KOPT-K1 (cell line): ENCODE data around the gene LRRN2.

Source experiments
- H3K27ac ChIP-seq: fragments of 200-600 bp; sonication (generic); 2 replicates; pipeline ENCODE4 v1.5.1; 2016; ENCODE audit warnings: antibody characterized with exemption, mild to moderate bottlenecking, low read depth, low read length; ENCODE audit not compliant: poor library complexity, severe bottlenecking
- H3K36me3 ChIP-seq: fragments of 200-600 bp; sonication (generic); 2 replicates; pipeline ENCODE4 v1.5.1; 2017; ENCODE audit warnings: antibody characterized with exemption, mild to moderate bottlenecking, low read length, moderate library complexity; ENCODE audit not compliant: insufficient read depth
- H3K9me3 ChIP-seq: fragments of 200-600 bp; sonication (generic); 2 replicates; pipeline ENCODE4 v1.5.1; 2017; ENCODE audit warnings: antibody characterized with exemption, low read length, mild to moderate bottlenecking; ENCODE audit not compliant: insufficient read depth, poor library complexity, severe bottlenecking

LRRN2 gene

GRCh38 chr1:204600968-204601367 is 84.6 kb downstream of the LRRN2 start:
- Histone ChIP-seq H3K36me3 (no peaks in the 10 kb centered on the region), H3K27ac (no peak overlapping the region), H3K9me3 (no peaks in the 10 kb centered on the region)

DNA sequence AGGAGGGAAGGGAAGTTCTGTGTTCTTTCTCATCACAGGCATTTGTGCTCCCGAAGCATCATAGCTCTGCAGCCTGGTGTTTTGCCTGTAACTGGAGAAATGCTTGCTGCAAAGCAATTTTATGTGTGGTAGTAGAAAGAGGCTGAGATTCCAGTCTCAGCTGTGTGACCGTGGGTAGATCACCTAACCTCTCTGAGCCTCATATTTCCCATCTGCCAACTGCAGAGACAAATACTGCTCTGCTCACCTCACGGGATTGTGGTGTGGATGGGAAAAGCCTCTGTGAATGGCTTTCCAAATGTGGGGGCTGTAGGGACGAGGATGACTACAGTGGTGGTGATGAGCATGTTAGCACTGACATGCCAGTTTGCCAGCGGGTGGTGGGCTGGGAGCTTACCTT is 85.3 kb downstream of the LRRN2 start:
- Histone ChIP-seq H3K27ac (no peak overlapping the region), H3K9me3 (no peaks in the 10 kb centered on the region)

DNA sequence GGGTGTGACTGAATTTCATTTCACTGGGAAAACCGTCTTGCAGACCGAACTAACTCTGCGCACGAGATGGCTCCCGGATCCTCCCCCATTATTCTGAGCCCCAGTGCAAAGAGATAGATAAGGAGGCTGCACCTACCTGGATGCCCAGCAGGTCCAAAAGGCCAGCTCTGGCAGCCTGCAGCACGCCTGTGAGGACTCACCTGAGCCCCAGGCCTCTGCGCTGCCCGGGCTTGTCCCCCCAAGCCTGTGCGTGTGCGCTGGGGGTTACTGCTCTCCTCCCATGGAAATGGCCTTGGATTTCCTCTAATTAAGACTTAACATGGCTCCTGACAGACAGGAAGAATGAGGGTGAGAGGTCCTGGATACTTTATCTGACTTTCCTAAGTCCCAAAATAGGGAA is 85.9 kb downstream of the LRRN2 start:
- Histone ChIP-seq H3K36me3 (no peaks in the 10 kb centered on the region), H3K27ac (no peak overlapping the region), H3K9me3 (no peaks in the 10 kb centered on the region)

More for the DNA sequence above, 85.3 kb downstream of the LRRN2 start:
- no peaks in the 10 kb centered on the region for H3K36me3 ChIP-seq

GRCh38 chr1:204599098-204599497 is 86.4 kb downstream of the LRRN2 start:
- Histone ChIP-seq H3K36me3 (no peaks in the 10 kb centered on the region), H3K9me3 (no peaks in the 10 kb centered on the region), H3K27ac (no peak overlapping the region)

DNA sequence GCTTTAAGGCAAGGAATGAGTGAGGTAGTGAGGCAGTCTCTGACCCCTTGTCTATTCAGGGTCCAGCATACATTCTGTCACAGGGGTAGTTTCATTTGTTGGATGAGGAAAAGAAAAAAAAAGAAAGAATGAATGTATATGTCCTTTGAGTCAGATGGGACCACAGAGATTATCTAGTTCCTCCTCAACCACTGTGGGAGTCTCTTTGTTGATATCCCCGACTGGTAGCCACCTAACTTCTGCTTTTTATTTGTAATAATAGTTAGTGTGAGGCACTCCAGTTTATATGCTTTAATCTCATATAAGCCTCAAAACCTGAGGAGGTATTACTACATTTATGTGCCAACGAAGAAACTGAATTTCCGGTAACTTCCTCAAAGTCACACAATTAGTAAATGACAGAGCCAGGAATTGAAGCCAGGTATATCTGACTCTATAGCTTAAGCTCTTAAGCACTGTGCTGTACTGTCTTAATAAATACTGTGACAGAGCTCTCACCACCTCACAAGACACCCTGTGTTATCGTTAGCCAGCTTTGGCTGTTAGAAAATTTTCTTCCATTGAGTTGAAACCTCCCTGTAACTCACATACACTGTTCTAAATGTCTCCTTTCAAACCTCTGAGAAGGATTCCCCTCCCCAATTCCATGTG is 87.1 kb downstream of the LRRN2 start:
- H3K9me3 ChIP-seq, result no peaks in the 10 kb centered on the region
- H3K27ac ChIP-seq, result no peak overlapping the region
- H3K36me3 ChIP-seq, result no peaks in the 10 kb centered on the region

DNA sequence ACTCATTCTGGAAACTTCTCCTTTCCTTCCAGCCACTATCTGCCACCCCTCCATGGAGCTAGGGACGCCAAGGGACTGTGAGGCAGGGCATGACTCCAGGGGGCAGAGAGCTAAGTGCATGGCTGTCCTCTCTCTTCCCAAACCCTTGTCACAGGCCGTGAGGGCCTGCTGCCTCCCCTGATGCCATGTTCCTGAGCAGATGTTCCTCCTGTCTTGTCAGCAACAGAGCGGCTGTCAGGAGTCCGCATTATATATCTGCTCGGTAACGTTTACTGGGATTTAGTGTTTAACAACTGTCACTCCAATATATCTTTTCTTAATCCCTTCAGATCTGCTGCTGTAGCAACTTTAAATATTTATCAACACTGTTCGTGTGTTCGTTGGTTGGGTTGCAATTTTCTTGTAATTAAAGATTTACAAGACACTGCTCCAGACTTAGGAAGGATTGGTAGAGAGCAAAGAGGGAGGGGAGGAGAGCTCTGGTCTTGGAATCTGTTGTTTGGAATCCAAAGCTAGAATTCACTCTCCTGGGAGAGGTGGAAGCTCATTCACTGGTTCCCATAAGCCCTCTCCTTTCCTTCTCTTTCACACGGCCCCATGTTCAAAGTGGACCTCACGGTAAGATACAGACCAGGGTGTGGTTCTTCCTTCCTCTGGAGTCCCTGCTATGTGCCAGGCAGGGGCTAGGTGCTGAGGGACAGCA is 93.1 kb downstream of the LRRN2 start:
- no peaks in the 10 kb centered on the region for H3K9me3 ChIP-seq
- H3K36me3 ChIP-seq, result no peaks in the 10 kb centered on the region
- no peak overlapping the region for H3K27ac ChIP-seq

DNA sequence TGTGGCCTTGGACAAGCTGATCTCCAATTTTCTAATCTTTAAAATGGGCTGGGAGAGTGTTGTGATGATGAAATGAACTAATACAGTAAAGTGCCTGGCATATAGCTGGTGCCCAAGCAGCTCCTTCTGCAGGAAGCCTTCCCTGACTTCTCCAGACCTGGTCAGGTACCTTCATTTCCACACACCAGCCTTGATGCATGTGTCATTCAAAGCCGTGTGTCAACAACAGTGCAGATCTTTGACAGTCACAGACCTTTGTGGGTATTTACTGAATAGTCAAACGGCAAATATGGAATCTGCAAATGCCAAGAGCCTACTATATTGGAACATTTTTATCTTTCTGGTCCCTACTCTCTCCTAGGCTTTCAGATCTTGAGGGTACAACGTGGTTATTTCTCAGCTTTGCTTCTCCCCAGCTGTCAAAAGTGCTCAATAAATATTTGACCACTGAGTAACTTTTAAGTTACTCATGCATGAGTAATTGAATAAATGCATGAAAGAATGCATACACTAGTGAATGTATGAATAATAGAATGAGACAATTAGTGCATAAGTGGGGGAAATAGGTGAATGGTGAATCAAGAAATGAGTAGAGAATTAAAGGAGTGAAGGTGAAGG is 94.0 kb downstream of the LRRN2 start:
- Histone ChIP-seq H3K9me3 (no peaks in the 10 kb centered on the region), H3K27ac (no peak overlapping the region), H3K36me3 (no peaks in the 10 kb centered on the region)

DNA sequence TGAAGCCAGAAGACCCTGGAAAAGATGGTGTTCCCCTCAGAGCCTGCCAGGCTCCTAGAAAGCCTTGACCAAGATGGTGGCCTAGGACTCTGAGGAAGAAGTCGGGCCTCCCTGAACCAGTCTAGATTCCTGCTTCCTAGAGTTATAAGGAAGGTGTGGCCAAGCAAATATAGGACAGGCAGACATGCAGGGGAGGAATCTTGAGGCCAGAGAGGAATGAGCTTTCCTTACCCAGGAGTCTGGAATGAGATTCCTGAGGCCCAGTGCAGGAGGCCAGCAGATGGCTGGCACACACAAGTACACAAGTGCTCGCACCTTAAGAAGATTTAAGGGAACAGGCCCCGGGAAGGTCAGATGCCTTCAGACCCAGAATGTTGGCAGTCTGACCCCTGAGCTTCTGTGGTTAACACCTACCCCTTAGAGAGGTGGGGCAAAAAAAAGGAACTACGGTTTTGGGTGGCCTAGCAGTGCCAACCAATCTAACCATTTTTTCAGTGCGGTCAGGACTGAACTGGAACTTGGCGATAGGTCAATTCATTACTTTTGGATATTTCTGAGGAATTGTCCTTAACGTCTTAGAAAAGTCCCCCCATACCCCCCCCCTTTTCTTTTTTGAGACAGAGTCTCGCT is 96.0 kb downstream of the LRRN2 start:
- Histone ChIP-seq H3K27ac (no peak overlapping the region), H3K9me3 (no peaks in the 10 kb centered on the region), H3K36me3 (no peaks in the 10 kb centered on the region)

DNA sequence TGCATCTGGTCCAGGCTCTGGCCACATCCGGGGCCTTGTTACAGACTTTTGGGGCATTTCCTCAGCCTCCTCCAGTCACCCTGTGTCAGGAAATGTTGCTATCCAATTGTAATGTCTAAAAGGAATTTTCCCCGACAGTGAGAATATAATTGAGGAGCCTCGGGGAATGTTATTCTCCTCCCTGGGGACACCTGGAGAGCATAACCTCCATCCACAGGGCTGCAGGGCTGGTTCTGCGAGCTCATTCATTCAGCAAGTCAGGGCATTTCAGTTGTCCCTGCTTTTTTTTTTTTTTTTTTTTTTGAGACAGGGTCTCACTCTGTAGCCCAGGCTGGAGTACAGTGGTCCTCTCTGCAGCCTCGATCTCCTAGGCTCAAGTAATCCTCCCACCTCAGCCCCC is 96.7 kb downstream of the LRRN2 start:
- H3K36me3 ChIP-seq, result no peaks in the 10 kb centered on the region
- no peaks in the 10 kb centered on the region for H3K9me3 ChIP-seq
- H3K27ac ChIP-seq, result no peak overlapping the region

- Histone ChIP-seq H3K36me3 (no peaks in the 10 kb centered on the region), H3K27ac (no peak overlapping the region), H3K9me3 (no peaks in the 10 kb centered on the region)
Observed at GRCh38 chr1:204587621-204588020, 97.9 kb downstream of the LRRN2 start.

DNA sequence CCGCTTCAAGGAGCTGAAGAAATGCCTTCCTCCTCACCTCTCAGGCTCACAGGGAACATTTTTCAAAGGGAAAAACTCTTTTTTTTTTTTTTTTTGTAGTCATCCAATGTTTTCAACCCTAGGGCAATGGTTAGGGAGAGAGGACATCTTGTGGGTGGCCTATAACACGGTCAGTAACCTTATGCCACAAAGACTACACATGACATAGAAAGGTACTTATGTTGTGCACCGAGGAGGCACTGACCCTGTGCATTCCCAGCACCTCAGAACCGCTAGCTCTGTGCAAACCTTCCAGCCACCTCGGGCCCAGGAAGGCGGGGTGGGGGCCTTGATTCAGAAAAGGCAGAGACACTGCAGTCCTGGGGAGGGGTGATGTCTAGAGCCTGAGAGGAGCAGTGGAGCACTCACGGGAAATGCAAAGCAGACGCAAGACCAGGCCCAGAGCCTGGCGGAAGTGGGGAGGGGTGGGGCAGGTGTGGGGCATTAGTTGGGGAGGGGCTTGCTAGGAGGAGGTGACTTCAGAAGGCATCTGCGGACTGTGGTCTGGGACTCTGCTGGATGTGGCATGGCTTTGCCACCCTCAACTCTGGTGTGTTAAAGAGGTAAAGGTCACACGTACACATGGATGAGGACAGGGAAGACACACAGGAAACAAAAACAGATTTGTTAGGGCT is 100.7 kb downstream of the LRRN2 start:
- peak overlapping the region; percentile 34 for H3K27ac ChIP-seq
- no peaks in the 10 kb centered on the region for H3K36me3 ChIP-seq
- H3K9me3 ChIP-seq, result no peaks in the 10 kb centered on the region

DNA sequence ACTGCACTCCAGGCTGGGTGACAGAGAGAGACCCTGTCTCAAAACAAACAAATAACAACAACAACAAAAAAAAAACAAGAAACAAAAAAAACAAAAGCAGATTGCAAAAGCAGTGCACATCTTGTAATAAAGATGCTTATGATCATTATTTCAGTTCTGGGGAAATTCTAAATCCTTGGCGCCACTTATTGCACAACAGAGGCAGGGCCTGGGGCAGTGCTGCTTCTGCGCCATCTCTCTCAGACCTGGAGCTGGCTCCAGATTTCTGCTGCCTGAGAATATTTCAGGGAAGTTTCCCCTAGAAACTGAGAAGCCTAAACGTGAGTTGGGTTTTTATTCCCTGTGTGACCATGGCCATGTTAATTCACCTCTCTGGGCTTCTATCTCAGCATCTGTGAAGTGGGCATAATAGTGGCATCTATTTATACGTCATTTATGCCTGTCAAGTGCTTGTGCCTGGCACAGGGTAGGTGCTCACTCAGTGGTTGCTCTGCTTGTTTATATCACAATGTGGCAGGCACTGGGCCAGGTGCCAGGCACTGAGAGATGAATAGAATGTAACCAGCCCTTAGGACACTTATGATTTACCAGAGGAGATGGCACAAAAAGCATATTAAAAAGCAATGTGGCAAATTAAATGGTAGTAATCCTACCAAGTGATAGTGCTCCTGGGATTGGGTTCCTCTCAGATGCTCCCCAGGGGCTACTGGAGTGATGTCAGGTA is 101.5 kb downstream of the LRRN2 start:
- no peaks in the 10 kb centered on the region for H3K9me3 ChIP-seq
- H3K27ac ChIP-seq, result peak overlapping the region; percentile 34
- no peaks in the 10 kb centered on the region for H3K36me3 ChIP-seq

DNA sequence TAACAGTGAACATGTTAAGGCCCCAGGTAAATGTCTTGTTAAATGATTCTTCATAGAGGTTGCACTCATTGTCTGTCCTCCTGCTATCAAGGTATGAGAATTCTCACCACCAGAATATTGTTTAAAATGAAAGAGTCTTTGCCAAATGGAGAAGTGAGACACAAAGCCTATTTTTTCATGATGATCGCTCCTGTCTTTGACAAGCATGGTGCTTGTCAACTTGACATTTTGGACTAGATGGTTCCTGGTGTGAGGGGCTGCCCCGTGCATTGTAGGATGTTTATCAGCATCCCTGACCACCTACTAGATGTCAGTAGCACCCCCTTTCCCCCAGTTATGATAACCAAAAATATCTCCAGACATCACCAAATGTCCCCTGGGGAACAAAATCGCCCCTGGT is 103.8 kb downstream of the LRRN2 start:
- no peaks in the 10 kb centered on the region for H3K9me3 ChIP-seq
- no peaks in the 10 kb centered on the region for H3K36me3 ChIP-seq
- H3K27ac ChIP-seq, result no peak overlapping the region

DNA sequence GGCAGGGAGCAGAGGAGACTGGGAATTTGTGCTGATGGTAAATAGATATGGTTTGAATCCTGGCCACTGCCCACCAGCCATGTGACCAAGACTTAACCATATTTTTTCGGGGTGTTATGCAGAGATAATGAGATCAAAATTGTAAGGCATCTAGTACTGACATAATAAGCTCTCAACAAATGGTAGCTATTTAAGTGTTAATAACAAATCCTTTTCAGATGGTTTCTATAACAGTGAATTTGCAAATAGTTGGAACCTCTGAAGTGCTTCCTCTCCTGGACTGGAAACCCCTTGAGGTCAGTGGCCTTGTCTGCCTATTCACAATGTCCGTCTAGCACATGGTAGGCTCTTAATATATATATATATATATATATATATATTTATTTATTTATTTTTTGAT is 104.7 kb downstream of the LRRN2 start:
- Histone ChIP-seq H3K9me3 (no peaks in the 10 kb centered on the region), H3K36me3 (no peaks in the 10 kb centered on the region)

More for the DNA sequence above, 104.7 kb downstream of the LRRN2 start:
- H3K27ac ChIP-seq, result no peak overlapping the region
